Smooth muscle cell (in vitro differentiated cells): ENCODE measurements around the gene DTNB. TPM values are rescaled to one million over a fixed set of nuclear protein-coding genes. Genes with fewer than 3 reads are reported as not detected.
A peak's percentile ranks its signal among the peaks of the same experiment; 100 is the strongest.

Experiments used
- DNase-seq: peaks from one replicate; lab custom pipeline; 2025; ENCODE audit not compliant: unreplicated experiment; lab: John Stamatoyannopoulos, UW
- H2AFZ ChIP-seq: fragments of 200-600 bp; sonication (generic); 2 replicates; pipeline ENCODE4 v1.6.0; 2016; ENCODE audit warnings: antibody characterized with exemption, low read depth, mild to moderate bottlenecking
- H3F3A ChIP-seq: fragments of 200-600 bp; sonication (generic); 2 replicates; pipeline ENCODE4 v1.6.0; 2017; ENCODE audit warnings: antibody characterized with exemption, low read depth
- H3K27ac ChIP-seq: fragments of 200-600 bp; sonication (generic); 2 replicates; pipeline ENCODE4 v1.5.1; 2016; ENCODE audit warnings: low read depth, mild to moderate bottlenecking
- H3K27me3 ChIP-seq: fragments of 200-600 bp; sonication (generic); 2 replicates; pipeline ENCODE4 v1.6.1; 2016; ENCODE audit warnings: low read depth, mild to moderate bottlenecking
- H3K36me3 ChIP-seq: fragments of 200-600 bp; sonication (generic); 2 replicates; pipeline ENCODE4 v1.5.1; 2016; ENCODE audit warnings: low read depth
- H3K4me1 ChIP-seq: fragments of 200-600 bp; sonication (generic); 2 replicates; pipeline ENCODE4 v1.5.1; 2016; ENCODE audit warnings: low read depth
- H3K4me2 ChIP-seq: fragments of 200-600 bp; sonication (generic); 2 replicates; pipeline ENCODE4 v1.6.0; 2016; ENCODE audit warnings: mild to moderate bottlenecking
- H3K4me3 ChIP-seq: fragments of 200-600 bp; sonication (generic); 2 replicates; pipeline ENCODE4 v1.5.1; 2016; ENCODE audit warnings: mild to moderate bottlenecking
- H3K79me2 ChIP-seq: fragments of 200-600 bp; sonication (generic); 2 replicates; pipeline ENCODE4 v1.6.0; 2016; ENCODE audit warnings: low read depth, mild to moderate bottlenecking
- H3K9ac ChIP-seq: fragments of 200-600 bp; sonication (generic); 2 replicates; pipeline ENCODE4 v1.6.0; 2016; ENCODE audit warnings: low read depth
- H3K9me3 ChIP-seq: fragments of 200-600 bp; sonication (generic); replicated peaks from 2 replicates; pipeline ENCODE4 v1.5.1; 2016; ENCODE audit warnings: low read depth
- H4K20me1 ChIP-seq: fragments of 200-600 bp; sonication (generic); 2 replicates; pipeline ENCODE4 v1.6.0; 2016; ENCODE audit warnings: low read depth
- CTCF ChIP-seq: fragments of 200-600 bp; sonication (generic); IDR thresholded peaks from 2 replicates; pipeline ENCODE4 v1.5.1; 2017; ENCODE audit warnings: borderline replicate concordance, mild to moderate bottlenecking, antibody characterized with exemption; ENCODE audit not compliant: insufficient read depth, poor library complexity, severe bottlenecking
- WGBS: methylation state at CpG from one replicate; pipeline ENCODE4 v1.1.7; 2016; ENCODE audit warnings: low lambda C conversion rate; 5-methylcytosine and 5-hydroxymethylcytosine counted together
- polyA plus RNA-seq: library from polyadenylated mRNA; unstranded; fragments of >200 nt; fragmentation: Nextera tagmentation; extraction: Ambion mirVana; gene quantifications from 2 replicates; pipeline ENCODE4 v1.2.1, GENCODE V29; 2016
- total RNA-seq: library from RNA; depleted of rRNA; stranded (reverse); fragments of >200 nt; gene quantifications from 2 replicates; pipeline ENCODE4 v1.2.3, GENCODE V29; 2014

The DTNB gene
- total and polyA plus RNA-seq, 2 experiments from 2014 or later, result 4.9 to 5.4 TPM

- Histone ChIP-seq H3K27ac (no peak overlapping the region), H3K4me3 (no peak overlapping the region), H3K9me3 (no peaks in the 10 kb centered on the region), H3K9ac (no peak overlapping the region), H3K27me3 (peaks cover 13% of the 10 kb centered on the region), H3K4me2 (peak overlapping the region; percentile 70), H3K4me1 (peaks cover 15% of the 10 kb centered on the region), H3K36me3 (no peaks in the 10 kb centered on the region), H4K20me1 (no peaks in the 10 kb centered on the region), H3F3A (no peaks in the 10 kb centered on the region), H3K79me2 (no peaks in the 10 kb centered on the region), H2AFZ (no peak overlapping the region)
- no peak for DNase-seq
- no peak for TF ChIP-seq CTCF
- WGBS, result 38% methylated on average over 4 of the region's 4 CpGs
Observed at GRCh38 chr2:25664965-25665307, 8.4 kb downstream of the DTNB start.

GRCh38 chr2:25664183-25664964 is 9.0 kb downstream of the DTNB start:
- 29% methylated on average over 9 of the region's 9 CpGs for WGBS
- Histone ChIP-seq H3F3A (no peaks in the 10 kb centered on the region), H4K20me1 (no peaks in the 10 kb centered on the region), H3K36me3 (no peaks in the 10 kb centered on the region), H3K4me1 (peaks cover 11% of the 10 kb centered on the region), H3K4me2 (peak overlapping the region; percentile 70), H3K4me3 (peak overlapping the region; percentile 29), H2AFZ (peak overlapping the region; percentile 58), H3K9me3 (no peaks in the 10 kb centered on the region), H3K27me3 (peaks cover 9% of the 10 kb centered on the region), H3K9ac (no peak overlapping the region), H3K27ac (no peak overlapping the region), H3K79me2 (no peaks in the 10 kb centered on the region)
- no peak for DNase-seq
- peak; percentile 60 for TF ChIP-seq CTCF

GRCh38 chr2:25655316-25655715 is 18.1 kb downstream of the DTNB start:
- no peak overlapping the region for H3K9ac ChIP-seq
- H3K27ac ChIP-seq, result no peak overlapping the region
- WGBS, result 100% methylated on average over 2 of the region's 2 CpGs
- H3K36me3 ChIP-seq, result no peaks in the 10 kb centered on the region
- no peaks in the 10 kb centered on the region for H3K9me3 ChIP-seq
- H3K4me3 ChIP-seq, result no peak overlapping the region
- H2AFZ ChIP-seq, result no peak overlapping the region
- H3K4me1 ChIP-seq, result no peaks in the 10 kb centered on the region
- peaks cover 3% of the 10 kb centered on the region for H3K27me3 ChIP-seq
- H3K79me2 ChIP-seq, result no peaks in the 10 kb centered on the region
- H3F3A ChIP-seq, result no peaks in the 10 kb centered on the region
- no peaks in the 10 kb centered on the region for H4K20me1 ChIP-seq
- TF ChIP-seq CTCF, result no peak
- no peak for DNase-seq
- no peak overlapping the region for H3K4me2 ChIP-seq

- no peak for DNase-seq
- WGBS, result 92% methylated on average over 4 of the region's 4 CpGs
- TF ChIP-seq CTCF, result no peak
- Histone ChIP-seq H3K9ac (no peak overlapping the region), H3K27me3 (no peaks in the 10 kb centered on the region), H3K4me3 (no peak overlapping the region), H3K4me1 (no peaks in the 10 kb centered on the region), H3K79me2 (no peaks in the 10 kb centered on the region), H2AFZ (no peak overlapping the region), H3K9me3 (no peaks in the 10 kb centered on the region), H4K20me1 (no peaks in the 10 kb centered on the region), H3K4me2 (no peak overlapping the region), H3K27ac (no peak overlapping the region), H3F3A (no peaks in the 10 kb centered on the region), H3K36me3 (no peaks in the 10 kb centered on the region)
Observed at GRCh38 chr2:25654801-25655200, 18.6 kb downstream of the DTNB start.
